Endodermal cell (in vitro differentiated cells): ENCODE results near the gene MXD3. TPM values are rescaled to one million over a fixed set of nuclear protein-coding genes. Genes with fewer than 3 reads are reported as not detected.

ENCODE experiments used
- DNase-seq: peaks from one replicate; pipeline ENCODE4 v3.0.0-alpha.2; 2017
- H3K27ac ChIP-seq: 2 replicates; pipeline ENCODE4 v1.5.1; 2013; ENCODE audit warnings: mild to moderate bottlenecking, low read depth, low read length, moderate library complexity
- H3K27me3 ChIP-seq: 2 replicates; pipeline ENCODE4 v1.6.1; 2013; ENCODE audit warnings: mild to moderate bottlenecking, low read length, moderate library complexity; ENCODE audit not compliant: insufficient read depth, control insufficient read depth, poor library complexity, severe bottlenecking
- H3K36me3 ChIP-seq: 2 replicates; pipeline ENCODE4 v1.7.0; 2013; ENCODE audit warnings: mild to moderate bottlenecking, low read length, moderate library complexity; ENCODE audit not compliant: control insufficient read depth, insufficient read depth
- H3K4me1 ChIP-seq: one replicate; pipeline ENCODE4 v1.7.0; 2013; ENCODE audit warnings: low read length; ENCODE audit not compliant: control insufficient read depth, insufficient read depth
- H3K4me3 ChIP-seq: 2 replicates; pipeline ENCODE4 v1.5.1; 2013; ENCODE audit warnings: mild to moderate bottlenecking, low read length, moderate library complexity
- H3K9ac ChIP-seq: 2 replicates; pipeline ENCODE4 v1.6.1; 2013; ENCODE audit warnings: mild to moderate bottlenecking, low read length, moderate library complexity; ENCODE audit not compliant: poor library complexity, severe bottlenecking; ENCODE audit errors: extremely low read depth
- H3K9me3 ChIP-seq: 2 replicates; pipeline ENCODE4 v1.6.1; 2013; ENCODE audit warnings: mild to moderate bottlenecking, low read length, moderate library complexity; ENCODE audit not compliant: control insufficient read depth
- H3K27ac Mint-ChIP-seq: 2 replicates; pipeline ENCODE4 v1.8.0; 2020; ENCODE audit warnings: mixed read lengths
- H3K27me3 Mint-ChIP-seq: 2 replicates; pipeline ENCODE4 v1.8.0; 2021; ENCODE audit warnings: mild to moderate bottlenecking, mixed read lengths; ENCODE audit not compliant: insufficient read depth
- H3K36me3 Mint-ChIP-seq: 2 replicates; pipeline ENCODE4 v1.8.0; 2020; ENCODE audit warnings: low read depth, mixed read lengths
- H3K4me1 Mint-ChIP-seq: 2 replicates; pipeline ENCODE4 v1.8.0; 2020; ENCODE audit warnings: mixed read lengths
- H3K4me3 Mint-ChIP-seq: 2 replicates; pipeline ENCODE4 v1.8.0; 2020; ENCODE audit warnings: mild to moderate bottlenecking, moderate library complexity, mixed read lengths
- H3K9me3 Mint-ChIP-seq: 2 replicates; pipeline ENCODE4 v1.8.0; 2020; ENCODE audit warnings: mild to moderate bottlenecking, mixed read lengths
- WGBS, 2 experiments: methylation state at CpG; one replicate each; pipeline versions ENCODE4 v1.1.5 to v1.1.7; 2013; ENCODE audit warnings: missing lambda C conversion rate in 2 of 2, mixed read lengths in 1 of 2; ENCODE audit not compliant: insufficient coverage in 1 of 2, insufficient read length in 1 of 2; 5-methylcytosine and 5-hydroxymethylcytosine counted together
- total RNA-seq, 2 donors: library from RNA; stranded (reverse); fragmentation: NEBNext Ultra II Directional in 1 of 2; extraction: Animal tissue kit (Norgen Biotek cat#: 25700) in 1 of 2; gene quantifications; 2 replicates in 1 of 2; 3 replicates in 1 of 2; pipeline ENCODE4 v1.2.1, GENCODE V29; 2021
- TF ChIP-seq, protein P1 (sequence below): fragments of 200-600 bp; sonication (generic); conservative IDR thresholded peaks from 2 replicates; pipeline ENCODE4 v1.5.0; 2021; ENCODE audit warnings: antibody characterized with exemption, mild to moderate bottlenecking

Gene MXD3
- total RNA-seq, 2 donors from 2014 or later: 14.2 to 20.4 TPM

DNA sequence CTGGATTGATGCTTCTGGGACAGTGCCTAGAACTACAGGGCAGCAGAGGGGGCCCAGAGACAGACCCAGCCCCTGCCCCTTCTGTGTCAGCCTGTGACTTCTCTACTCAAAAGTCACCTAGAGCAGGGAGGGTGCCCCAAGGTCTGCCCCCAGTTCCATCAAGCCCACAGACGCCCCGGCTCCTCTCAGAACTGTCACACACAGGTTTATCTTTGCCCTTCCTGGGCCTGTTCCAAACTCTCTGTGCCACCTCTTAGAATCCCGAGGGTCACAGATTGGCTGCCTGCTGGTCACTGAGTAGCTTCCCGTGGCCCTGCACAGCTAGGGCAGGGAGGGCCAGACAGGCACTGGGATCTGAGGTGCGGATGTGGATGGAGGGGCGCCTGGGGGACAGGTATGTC is 47.8 kb upstream of the MXD3 start:
- H3K27me3 Mint-ChIP-seq: peaks cover 59% of the 10 kb centered on the region
- H3K4me3 Mint-ChIP-seq: no peak overlapping the region
- H3K27ac Mint-ChIP-seq: no peak overlapping the region
- no peak for DNase-seq
- no peaks in the 10 kb centered on the region for H3K9me3 Mint-ChIP-seq
- 72 to 90% methylated on average over 2 to 6 of the region's 6 CpGs for WGBS, 2 experiments
- TF ChIP-seq, protein P1, sequence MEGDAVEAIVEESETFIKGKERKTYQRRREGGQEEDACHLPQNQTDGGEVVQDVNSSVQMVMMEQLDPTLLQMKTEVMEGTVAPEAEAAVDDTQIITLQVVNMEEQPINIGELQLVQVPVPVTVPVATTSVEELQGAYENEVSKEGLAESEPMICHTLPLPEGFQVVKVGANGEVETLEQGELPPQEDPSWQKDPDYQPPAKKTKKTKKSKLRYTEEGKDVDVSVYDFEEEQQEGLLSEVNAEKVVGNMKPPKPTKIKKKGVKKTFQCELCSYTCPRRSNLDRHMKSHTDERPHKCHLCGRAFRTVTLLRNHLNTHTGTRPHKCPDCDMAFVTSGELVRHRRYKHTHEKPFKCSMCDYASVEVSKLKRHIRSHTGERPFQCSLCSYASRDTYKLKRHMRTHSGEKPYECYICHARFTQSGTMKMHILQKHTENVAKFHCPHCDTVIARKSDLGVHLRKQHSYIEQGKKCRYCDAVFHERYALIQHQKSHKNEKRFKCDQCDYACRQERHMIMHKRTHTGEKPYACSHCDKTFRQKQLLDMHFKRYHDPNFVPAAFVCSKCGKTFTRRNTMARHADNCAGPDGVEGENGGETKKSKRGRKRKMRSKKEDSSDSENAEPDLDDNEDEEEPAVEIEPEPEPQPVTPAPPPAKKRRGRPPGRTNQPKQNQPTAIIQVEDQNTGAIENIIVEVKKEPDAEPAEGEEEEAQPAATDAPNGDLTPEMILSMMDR: no peak
- Histone ChIP-seq H3K36me3 (no peaks in the 10 kb centered on the region), H3K9ac (no peak overlapping the region), H3K27ac (no peak overlapping the region), H3K9me3 (no peaks in the 10 kb centered on the region), H3K4me3 (no peak overlapping the region), H3K27me3 (peaks cover 29% of the 10 kb centered on the region), H3K4me1 (no peaks in the 10 kb centered on the region)
- no peaks in the 10 kb centered on the region for H3K36me3 Mint-ChIP-seq
- H3K4me1 Mint-ChIP-seq: peaks cover 6% of the 10 kb centered on the region

DNA sequence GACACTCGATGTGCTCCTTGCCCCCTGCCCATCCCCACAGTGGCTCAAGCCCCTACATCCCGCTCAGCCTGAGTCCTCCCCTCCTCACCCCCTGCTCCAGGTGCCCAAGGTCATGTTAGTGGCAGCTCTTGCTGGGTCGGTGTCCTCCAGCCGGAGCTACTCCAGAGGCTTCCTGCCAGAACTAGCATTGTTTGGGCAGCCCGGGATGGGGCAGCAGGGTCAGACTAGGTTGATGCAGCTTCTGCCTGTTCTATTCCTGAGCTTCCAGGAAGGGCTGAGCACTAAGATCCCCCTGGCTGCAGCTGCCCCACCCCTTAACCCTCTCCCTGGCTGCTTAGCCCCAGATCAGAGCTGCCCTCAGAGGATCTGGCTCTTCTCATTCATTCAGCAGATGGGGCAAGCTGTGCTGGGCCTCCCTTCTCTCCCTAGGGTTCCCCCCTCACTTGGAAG is 46.7 kb upstream of the MXD3 start:
- Mint-ChIP-seq H3K27ac (no peak overlapping the region), H3K9me3 (no peaks in the 10 kb centered on the region), H3K4me3 (no peak overlapping the region), H3K4me1 (peaks cover 5% of the 10 kb centered on the region), H3K36me3 (no peaks in the 10 kb centered on the region), H3K27me3 (peaks cover 65% of the 10 kb centered on the region)
- H3K9ac ChIP-seq: no peak overlapping the region
- H3K27ac ChIP-seq: no peak overlapping the region
- H3K4me3 ChIP-seq: no peak overlapping the region
- TF ChIP-seq, protein P1: no peak
- DNase-seq: no peak
- no peaks in the 10 kb centered on the region for H3K4me1 ChIP-seq
- whole genome bisulfite sequencing, 2 experiments: 86 to 100% methylated on average over 2 to 5 of the region's 5 CpGs
- H3K36me3 ChIP-seq: no peaks in the 10 kb centered on the region
- no peaks in the 10 kb centered on the region for H3K9me3 ChIP-seq
- peaks cover 29% of the 10 kb centered on the region for H3K27me3 ChIP-seq

DNA sequence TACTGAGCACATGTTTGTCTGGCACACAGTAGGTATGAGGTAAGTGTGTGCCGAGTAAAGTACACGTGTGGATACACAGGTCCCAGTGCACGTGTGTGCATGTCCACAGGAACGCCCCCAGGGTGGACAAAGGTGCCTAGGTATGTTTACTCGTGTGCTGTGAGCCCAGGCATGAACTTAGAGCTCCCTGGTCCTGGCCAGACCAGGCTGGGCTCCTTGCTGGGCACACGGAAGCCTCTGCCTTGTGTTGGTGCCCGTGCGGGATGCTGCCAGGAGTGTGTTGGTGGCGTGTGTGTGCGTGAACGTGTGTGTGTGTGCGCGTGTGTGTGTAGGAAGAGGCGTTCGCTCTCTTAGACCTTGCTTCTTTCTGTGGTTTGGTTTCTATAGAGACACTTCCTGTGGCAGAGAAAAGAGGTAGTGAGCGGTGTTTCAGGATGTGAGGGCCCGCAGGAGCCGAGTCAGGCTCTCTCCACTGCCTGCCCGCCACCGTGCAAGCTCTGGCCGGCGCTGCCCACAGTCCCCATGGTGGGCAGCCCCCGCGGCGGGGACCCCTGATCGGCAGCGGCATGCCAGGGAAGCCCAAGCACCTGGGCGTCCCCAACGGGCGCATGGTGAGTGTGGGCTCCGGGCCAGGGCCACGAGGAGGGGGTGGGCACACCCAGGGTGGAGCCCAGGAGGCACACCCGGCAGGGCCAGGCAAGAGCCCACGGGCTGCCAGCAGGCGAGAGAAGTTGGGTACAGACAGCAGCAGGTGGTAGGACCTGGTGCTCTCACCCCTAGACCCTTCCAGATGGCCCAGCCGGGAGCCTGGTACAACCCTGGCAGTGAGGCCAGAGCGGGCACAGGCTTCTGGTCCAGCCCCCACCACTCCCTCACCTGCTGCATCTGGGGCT is 46.0 kb upstream of the MXD3 start, which contains the start of gene RGS14:
Gene RGS14 (plus strand): TSS at position 466 of the 893 bp plus-strand sequence. CDS start 101 bp downstream, at position 567.
- DNase-seq: no peak
- H3K27ac ChIP-seq: no peak within 1 kb of the TSS
- peaks cover 29% of the 10 kb centered on the region for H3K27me3 ChIP-seq
- Mint-ChIP-seq H3K4me1 (peaks cover 5% of the 10 kb centered on the region), H3K9me3 (no peaks in the 10 kb centered on the region), H3K36me3 (no peaks in the 10 kb centered on the region), H3K27me3 (peaks cover 67% of the 10 kb centered on the region), H3K27ac (no peak within 1 kb of the TSS), H3K4me3 (no peak within 1 kb of the TSS)
- no peak within 1 kb of the TSS for H3K9ac ChIP-seq
- no peaks in the 10 kb centered on the region for H3K36me3 ChIP-seq
- no peaks in the 10 kb centered on the region for H3K9me3 ChIP-seq
- no peaks in the 10 kb centered on the region for H3K4me1 ChIP-seq
- H3K4me3 ChIP-seq: no peak within 1 kb of the TSS
- WGBS, 2 experiments: 87 to 88% methylated on average over 17 to 37 of the region's 37 CpGs
- TF ChIP-seq, protein P1: no peak
